ENCODE data around the gene LRRIQ4.

LRRIQ4 gene

DNA sequence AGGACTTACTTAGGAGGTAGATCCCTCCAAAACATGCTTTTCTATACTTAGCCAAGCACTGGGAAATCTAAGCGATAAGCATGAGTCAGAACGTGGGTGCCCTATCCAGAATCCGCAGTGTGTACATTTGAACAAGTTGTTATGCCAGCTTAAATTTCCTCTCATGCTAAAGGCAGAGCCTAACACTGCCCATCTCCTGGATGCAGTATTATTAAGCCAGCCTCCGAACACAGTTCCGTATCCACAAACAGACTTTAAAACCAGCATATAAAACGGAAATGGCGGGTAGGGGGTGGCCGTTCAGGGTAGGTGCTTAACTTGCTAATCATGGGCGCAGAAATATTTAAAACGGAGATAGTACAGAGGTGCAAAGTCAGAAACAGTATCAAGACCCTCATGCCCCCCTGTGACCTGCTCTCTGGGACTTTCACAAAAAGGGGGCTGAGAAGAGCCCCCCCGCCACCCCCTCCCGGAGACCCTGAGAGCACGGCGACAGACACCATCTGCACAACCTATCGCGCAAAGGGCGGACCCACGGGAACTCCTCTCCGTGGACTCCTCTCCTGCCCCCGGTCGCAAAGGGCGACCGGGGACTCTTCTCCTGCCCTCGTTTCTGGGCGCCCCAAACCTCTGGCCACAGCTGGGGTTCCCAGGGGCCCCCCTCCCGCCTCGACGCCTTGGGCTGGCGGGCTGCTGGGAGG, 889 bp upstream of the LRRIQ4 start:
- no peak for DNase-seq

DNA sequence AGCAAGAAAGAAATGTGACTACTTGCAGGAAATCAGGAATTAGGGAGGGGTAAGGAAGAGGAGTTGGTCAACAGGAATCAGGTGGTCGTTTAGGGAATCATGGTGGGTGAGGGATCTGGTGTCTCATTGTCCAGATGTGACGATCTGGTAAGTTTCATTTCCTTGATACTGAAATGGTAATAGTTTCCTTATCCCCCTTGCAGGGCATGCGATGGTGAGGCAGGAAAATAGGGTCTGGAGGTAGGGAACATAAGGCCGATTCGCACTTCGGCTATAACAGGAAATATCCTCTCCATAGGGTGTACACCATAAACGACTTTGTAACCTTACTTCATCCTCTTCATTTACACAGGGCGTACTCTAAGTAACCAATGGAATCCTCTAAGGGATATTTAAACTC, 608 bp downstream of the LRRIQ4 start:
- no peak for DNase-seq

DNA sequence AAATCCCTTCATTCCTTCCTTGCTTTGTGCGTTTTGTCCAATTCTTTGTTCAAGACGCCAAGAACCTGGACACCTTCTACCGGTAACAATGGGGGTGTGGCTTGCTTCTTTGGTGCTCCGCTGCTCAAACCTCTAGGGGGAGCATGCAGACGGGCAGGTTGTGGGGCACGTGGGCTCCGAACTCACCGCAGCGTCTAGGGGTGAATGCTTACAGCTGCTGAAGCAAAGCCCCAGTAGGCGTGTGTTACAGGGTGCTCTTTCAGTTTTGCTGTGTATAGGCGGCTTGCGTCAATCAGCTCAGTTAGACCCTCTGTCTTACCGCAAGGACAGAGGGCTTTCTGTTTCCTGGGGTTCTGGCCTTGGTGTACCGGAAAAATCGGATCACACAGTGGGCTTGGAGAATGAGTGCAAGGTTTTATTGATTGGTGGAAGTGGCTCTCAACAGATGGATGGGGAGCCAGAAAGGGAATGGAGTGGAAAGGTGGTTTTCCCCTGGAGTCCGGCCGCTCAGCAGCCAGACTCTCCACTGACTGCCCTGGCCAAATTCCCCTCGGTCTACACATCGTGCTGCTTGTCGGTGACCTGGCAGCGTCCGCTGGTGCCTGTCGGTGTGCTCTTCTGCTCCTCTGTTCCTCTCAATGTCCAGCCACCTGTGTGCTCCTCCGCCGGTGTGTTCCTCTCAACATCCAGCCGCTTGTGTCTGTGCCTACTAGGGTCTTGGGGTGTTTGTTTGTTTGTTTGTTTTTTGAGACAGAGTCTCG, 1.3 kb downstream of the LRRIQ4 start:
- peak; percentile 86 for DNase-seq

DNA sequence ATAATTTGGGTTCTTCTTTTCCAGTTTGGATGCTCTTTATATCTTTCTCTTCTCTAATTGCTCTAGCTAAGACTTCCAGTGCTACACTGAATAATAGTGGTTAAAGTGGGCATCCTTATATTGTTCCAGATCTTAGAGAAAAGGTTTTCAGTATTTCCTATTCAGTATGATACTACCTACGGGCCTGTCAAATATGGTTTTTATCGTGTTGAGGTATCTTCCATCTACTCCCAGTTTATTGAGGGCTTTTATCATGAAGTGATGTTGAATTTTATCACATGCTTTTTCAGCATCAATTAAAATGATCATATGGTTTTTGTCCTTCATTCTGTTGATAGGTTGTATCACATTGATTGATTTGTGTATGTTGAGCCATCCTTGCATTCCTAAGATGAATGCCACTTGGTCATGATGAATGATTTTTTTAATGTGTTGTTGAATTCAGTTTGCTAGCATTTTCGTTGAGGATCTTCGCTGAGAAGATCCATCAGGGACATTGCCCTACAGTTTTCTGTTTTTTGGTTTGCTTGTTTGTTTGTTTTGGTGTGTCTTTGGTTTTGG, 3.0 kb downstream of the LRRIQ4 start:
- DNase-seq = no peak

DNA sequence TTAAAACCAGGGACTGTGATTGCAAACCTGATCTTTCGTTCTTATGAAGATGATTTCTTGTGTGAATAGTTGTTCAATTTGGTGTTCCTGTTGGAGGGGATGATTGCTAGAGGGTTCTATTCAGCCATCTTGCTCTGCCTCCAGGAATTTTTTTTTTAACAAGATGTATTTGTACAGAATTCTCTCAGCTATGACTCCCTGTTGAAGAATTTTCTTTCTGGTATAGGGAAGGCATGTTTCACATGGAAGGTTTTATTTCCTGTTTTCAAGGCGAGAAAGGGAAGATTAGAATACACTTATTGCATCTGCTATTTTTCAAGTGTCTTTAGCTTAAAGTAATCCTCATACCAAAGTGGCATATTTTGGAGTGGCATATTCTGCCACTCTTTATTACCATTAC, 5.6 kb downstream of the LRRIQ4 start:
- DNase-seq = no peak

DNA sequence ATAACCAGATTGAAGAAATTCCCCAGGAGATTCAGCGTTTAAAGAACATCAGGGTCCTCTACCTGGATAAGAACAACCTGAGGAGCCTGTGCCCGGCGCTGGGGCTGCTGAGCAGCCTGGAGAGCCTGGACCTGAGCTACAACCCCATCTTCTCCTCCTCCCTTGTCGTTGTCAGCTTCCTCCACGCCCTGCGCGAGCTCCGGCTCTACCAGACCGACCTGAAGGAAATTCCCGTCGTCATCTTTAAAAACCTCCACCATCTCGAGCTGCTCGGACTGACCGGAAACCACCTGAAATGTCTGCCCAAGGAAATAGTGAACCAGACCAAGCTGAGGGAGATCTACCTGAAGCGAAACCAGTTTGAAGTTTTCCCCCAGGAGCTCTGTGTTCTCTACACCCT, 9.4 kb downstream of the LRRIQ4 start:
- DNase-seq = no peak

DNA sequence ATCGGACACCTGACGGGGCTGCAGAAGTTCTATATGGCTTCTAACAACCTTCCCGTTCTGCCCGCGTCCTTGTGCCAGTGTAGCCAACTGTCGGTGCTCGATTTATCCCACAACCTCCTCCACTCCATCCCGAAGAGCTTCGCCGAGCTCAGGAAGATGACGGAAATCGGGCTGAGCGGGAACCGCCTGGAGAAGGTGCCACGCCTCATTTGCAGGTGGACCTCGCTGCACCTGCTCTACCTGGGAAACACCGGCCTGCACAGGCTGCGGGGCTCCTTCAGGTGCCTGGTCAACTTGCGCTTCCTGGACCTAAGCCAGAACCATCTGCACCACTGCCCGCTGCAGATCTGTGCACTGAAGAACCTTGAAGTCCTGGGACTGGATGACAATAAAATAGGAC, 9.9 kb downstream of the LRRIQ4 start:
- DNase-seq = no peak

DNA sequence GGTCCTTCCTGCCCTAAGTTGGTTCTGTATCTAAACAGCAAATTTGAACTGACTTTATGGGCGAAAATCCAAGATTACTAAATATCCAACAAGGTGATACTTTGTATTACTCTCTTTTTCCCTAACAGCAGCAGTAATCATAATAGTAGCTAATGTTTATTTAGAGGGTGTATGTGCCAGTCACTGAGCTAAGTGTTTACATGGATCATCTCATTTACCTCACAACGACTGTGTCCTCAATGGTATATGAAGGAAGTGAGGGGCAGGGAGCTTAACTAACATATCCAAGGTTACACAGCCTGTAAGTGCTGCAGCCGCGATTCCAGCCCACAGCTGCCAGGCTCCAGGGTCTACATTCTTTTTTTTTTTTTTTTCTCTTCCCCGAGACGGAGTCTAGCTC, 10.3 kb downstream of the LRRIQ4 start:
- DNase-seq = no peak

DNA sequence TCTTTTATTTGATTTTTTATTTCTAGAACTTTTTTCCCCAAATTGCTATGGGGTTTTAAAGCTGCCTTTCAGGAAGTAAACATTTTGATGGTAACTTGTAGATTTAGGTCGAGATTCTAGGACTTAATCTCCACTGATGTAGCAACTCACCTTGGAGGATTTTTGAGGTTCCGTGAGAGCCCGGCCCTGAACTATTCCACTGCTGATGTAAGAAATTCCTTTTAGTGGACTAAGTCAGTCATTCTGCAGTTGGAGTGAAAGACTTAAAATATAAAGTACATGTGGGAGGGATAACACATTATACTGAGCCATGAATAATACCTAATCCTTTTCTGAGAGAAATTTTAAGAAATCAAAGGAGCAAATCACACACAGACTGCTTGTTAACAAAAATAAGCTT, 12.6 kb downstream of the LRRIQ4 start:
- DNase-seq = no peak

DNA sequence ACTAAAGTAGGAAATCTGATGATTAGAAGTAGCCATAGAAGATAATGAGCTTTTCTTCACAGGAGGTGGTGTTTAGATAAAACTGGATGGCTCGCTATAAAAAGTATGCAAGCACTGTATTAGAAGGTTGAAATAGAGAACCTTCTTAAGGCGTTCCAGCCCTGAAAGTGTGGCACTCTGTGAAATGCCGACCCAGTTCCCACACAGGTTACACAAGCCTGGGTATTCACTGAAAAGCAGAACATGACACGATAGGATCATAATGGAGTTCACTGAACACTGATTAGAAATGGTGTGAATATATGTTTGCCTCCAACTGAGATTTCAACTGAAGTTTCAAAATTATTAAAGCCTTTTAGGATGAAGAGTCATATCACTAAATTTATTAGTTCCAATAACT, 15.0 kb downstream of the LRRIQ4 start:
- DNase-seq = no peak

DNA sequence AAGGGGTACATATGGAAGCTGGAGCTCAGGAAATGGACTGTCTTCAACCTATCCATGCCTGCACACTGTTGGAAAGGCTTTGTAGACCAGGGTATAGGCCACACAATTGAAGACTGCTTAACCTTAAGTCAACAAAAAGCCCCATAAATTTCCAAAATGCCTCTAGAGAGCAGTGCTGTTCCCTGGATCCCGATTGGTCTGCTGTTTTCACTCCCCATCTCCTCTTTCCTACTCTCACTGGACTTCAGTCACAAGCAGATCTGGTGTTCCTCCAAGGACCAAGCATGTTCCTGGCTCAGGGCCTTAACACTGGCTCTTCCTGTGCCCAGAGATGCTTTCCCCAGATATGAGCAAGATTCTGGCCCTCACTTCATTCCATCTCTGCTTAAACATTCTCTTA, 22.9 kb downstream of the LRRIQ4 start:
- no peak for DNase-seq

DNA sequence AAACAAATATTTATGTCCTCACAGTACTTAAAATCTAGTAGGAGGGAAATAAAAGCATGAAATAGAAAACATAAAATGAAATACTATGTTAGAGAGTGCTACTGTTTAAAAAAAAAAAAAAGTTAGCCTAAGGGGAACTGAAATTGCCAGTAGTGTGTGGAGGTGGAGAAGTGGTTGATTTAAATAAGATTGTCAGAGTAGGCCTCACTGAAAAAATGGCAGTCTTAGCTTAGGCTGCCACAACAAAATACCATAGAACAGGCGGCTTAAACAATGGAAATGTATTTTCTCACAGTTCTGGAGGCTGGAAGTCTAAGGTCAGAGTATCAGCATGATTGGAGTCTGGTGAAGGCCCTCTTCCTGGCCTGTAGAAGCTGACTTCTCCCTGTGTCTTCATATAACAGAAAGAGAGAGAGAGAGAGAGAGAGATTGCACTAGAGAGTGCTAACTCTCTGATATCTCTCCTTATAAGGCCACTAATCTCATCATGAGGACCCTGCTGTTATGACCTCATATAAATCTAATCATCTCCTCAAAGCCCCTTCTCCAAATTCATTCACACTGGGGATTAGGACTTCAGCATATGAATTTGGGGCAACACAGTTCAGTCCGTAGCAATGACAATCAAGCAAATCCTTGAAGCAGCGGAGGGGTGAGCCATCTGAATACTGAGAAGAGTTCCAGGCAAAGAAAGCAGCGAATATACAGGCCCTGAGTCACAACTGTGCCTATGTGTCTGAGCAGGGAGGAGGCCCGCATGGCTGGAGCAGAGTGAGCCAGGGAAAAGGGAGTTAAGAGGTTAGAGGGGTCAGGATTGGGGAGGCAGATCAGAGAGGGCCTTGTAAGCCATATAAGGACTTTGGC, 23.6 kb downstream of the LRRIQ4 start:
- DNase-seq = no peak

DNA sequence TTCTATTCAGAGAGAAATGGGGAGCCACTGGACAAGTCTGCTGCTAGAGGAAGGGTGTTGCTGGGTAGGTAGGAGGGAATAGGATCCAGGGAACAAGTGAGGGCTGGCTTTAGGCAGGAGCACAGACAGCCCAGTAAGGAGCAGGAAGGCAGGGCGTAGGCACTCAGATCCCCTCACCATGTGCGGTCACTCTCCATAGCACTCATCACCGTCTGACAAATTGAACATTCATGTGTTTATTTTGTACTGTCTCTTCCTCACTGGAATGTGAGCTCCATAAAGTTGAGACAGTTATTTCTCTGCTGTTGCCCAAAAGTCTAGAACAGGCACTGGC, 24.2 kb downstream of the LRRIQ4 start:
- no peak for DNase-seq

DNA sequence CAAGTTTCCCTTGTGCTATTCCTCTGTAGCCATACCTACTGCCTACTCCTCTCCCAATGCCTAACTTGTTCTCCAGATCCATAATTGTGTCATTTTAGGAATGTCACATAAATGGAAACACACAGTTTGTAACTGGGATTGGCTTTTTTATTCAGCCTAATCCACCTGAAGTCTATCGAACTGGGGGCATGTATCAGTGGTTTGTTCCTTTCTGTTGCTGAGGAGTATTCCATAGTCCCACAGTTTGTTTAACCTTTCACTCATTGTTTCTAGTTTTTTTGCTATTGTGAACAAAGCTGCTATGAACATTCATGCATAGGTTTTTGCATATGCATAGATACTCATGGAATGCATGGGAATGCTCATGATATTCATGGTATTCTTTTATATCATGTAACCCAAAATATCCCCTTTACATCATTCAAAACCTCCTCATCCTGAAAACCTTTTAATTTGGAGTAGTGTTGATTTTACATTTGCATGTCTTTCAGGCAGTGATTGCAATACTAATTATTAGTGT, 25.9 kb downstream of the LRRIQ4 start:
- DNase-seq = no peak

DNA sequence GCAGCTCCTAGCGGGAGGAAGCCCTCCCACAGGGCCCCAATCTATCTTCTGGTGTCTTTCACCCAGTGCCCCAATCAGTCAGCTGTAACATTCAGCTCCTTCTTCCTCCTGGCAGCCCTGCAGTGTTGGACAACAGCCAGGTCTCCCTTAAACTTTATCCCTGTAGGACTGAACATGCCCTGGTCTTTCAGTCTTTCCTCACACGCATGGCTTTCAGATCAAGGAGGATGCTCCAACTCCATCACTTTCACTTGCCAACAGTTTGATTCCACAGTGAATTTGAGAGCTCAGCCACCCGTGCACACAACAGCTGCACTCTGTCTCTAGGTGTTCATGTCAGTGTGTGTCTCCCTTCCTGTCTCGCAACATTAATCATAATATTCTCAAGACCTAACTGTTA, 28.5 kb downstream of the LRRIQ4 start:
- no peak for DNase-seq

DNA sequence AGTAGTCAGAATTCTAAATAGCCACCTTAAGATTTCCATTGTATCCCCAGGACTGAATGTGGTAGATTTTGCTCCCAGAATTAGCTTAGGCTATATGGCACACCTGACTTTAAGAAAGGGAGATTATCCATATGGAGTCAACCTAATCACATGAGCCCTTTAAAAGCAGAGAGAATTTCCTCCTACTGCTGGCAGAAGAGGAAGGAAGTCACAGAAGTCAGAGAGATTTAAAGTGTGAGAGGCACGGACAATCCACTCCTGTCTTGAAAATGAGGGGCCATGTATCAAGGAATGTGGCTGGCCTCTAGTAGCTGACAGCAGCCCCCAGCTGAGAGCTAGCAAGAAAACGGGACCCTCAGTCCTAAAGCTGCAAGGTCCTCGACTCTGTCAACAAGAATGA, 30.3 kb downstream of the LRRIQ4 start:
- DNase-seq = no peak

DNA sequence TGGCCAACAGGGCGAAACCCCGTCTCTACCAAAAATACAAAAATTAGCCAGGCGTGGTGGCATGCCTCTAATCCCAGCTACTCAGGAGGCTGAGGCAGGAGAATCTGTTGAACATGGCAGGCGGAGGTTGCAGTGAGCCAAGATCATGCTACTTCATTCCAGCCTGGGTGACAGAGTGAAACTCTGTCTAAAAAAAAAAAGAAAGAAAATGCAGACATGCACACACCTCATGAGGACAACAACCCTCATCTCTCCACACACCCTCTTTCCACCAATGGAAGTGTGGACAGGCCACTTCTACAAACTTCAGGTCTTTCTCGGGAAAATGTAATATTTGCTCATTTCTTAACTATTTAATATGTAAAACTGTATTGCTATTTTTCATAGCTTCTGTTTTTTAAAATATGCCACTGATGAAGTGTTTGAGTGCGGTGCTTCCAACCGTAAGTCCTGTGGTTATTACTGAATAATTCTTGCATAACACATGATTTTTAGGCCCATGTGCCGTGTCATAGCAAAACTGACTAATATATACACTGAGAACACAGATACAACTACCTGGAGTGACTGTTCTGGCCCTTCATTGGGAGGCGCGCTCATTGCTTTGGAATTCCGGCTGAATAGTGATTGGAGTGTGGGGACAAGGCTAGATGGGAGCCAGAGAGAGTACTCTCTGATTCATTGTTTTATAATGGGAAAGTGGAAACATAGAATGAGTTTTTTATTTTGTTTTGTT, 34.0 kb downstream of the LRRIQ4 start:
- DNase-seq = no peak

DNA sequence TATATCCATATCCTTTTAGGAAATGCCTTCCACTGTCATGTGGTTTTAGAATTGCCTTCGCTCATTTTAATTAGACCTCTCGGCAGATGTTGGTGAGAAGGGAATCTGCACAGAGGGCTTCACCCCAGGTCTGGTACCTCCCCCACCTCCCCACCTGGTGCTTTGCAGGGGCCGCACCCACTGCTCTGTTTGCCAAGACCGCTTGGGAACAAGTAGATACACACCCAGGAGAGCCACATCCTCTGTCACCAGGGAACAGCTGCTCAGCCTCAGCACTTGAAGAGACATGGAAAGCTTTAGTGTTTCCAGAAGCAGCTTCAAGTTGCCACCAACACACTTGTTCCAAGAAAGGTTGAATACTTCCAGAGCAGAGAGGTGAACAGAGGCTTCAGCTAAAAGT, 35.2 kb downstream of the LRRIQ4 start:
- no peak for DNase-seq

DNA sequence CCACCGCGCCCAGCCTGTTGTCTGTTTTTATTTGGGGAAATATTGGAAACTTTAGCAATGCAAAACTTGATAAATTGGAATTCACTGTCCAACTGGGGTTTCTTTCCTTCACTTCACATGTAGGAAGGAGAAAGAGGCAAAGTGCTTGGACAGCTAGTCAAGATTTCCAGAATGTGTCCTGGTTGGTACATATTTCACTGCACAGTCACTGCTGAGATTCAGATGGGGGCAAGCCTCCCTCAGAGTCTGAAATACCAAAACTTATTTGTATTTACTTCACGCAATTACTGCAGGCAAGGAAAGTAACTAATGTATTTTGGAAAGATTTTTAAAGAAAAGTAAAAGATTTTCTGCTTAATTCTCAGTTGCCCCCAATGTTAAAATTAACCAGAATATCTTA, 36.1 kb downstream of the LRRIQ4 start:
- no peak for DNase-seq

DNA sequence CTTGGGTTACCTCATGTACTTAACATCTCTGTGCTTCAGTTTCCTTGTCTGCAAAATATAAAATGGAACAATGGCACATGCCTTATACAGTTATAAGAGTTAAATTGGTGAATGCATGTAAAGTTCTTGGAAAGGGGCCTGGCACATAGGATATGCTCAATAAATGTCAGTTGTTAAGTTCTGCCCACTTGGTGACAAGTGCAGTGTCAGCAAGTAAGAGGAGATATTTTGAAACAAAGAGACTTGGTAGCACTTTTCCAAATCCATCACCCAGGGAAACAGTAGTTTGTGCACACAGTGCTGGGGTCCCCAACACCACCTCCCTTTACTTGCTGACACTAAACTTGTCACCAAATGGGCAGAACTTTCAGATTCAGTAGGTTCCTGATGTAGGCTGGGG, 37.9 kb downstream of the LRRIQ4 start:
- DNase-seq = no peak

DNA sequence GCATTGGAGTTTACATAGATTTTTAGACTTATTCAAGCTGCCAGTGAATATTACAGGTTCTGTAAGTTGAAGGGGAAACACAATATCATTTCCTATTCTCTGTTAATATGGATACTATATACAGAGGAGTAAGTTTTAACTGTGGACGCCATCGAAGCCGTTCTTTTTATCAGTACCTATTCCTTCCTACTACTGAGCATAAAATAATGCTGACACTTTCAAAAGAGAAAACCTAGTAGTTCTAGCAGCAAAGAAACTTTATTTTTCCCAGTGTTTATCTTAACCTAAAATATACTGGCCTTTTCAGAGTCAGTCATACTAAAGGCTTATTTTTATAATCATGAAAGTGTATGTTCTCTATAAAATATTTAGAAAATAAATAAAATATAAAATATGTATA, 42.8 kb downstream of the LRRIQ4 start:
- no peak for DNase-seq

DNA sequence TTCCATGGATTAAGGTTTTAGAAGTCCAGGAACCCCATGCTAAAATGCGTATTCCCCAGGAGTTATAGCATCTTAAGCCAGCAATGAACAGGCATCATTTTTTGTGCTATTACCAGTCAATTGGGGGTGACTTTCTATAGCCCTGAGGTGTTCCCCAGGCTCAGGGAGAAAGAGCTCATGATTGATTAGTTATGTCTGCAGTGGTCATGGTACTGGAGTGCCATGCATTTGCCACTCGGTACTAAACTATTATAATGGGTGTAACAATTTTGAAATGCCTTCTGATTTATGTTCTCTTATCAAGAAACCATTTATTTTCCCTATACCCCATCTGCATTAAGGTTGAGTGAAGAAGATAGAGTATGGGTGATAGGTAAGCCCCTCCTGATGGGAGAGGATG, 45.1 kb downstream of the LRRIQ4 start:
- no peak for DNase-seq

DNA sequence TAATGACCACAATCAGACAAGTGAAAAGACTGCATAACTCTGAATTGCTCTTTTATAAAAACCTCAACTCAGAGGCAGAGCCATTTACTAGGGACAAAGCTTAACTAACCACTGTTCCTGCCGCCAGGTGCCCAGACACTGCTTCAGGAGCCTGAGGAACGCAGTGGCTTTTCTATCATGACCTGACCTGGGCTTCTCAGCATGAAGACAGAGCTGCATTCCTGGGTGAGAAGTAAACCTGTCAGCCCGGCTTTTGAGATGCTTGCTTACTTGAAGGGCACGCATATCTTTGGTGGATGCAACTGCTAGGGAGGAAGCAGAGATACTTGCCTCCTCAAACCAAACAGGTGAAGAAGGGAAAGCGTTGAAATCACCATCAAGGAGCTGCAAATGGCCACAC, 49.2 kb downstream of the LRRIQ4 start:
- no peak for DNase-seq
